Fibroblast of pulmonary artery (primary cell): ENCODE data around the gene WDR31.
A peak's percentile ranks its signal among the peaks of the same experiment; 100 is the strongest.

Experiments used
- DNase-seq: peaks from one replicate; pipeline ENCODE4 v3.0.0-alpha.2; 2010; ENCODE audit warnings: low read depth
- H3K4me3 ChIP-seq: replicated peaks from 2 replicates; pipeline ENCODE4 v1.5.1; 2011; ENCODE audit warnings: low read depth, mild to moderate bottlenecking, control low read depth, low read length, moderate library complexity
- TF ChIP-seq, protein P1 (sequence below): IDR thresholded peaks from 2 replicates; pipeline ENCODE4 v1.5.1; 2011; ENCODE audit warnings: mild to moderate bottlenecking, control low read depth, low read length, inconsistent platforms; ENCODE audit errors: missing control alignments

WDR31 gene

GRCh38 chr9:113293285-113293878, 46.7 kb downstream of the WDR31 start:
- peak; percentile 21 for DNase-seq
- H3K4me3 ChIP-seq, result no peak overlapping the region
- TF ChIP-seq, protein P1, sequence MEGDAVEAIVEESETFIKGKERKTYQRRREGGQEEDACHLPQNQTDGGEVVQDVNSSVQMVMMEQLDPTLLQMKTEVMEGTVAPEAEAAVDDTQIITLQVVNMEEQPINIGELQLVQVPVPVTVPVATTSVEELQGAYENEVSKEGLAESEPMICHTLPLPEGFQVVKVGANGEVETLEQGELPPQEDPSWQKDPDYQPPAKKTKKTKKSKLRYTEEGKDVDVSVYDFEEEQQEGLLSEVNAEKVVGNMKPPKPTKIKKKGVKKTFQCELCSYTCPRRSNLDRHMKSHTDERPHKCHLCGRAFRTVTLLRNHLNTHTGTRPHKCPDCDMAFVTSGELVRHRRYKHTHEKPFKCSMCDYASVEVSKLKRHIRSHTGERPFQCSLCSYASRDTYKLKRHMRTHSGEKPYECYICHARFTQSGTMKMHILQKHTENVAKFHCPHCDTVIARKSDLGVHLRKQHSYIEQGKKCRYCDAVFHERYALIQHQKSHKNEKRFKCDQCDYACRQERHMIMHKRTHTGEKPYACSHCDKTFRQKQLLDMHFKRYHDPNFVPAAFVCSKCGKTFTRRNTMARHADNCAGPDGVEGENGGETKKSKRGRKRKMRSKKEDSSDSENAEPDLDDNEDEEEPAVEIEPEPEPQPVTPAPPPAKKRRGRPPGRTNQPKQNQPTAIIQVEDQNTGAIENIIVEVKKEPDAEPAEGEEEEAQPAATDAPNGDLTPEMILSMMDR, result no peak

GRCh38 chr9:113290052-113290607, 49.9 kb downstream of the WDR31 start:
- TF ChIP-seq, protein P1, result no peak
- H3K4me3 ChIP-seq, result no peak overlapping the region
- peak; percentile 12 for DNase-seq

DNA sequence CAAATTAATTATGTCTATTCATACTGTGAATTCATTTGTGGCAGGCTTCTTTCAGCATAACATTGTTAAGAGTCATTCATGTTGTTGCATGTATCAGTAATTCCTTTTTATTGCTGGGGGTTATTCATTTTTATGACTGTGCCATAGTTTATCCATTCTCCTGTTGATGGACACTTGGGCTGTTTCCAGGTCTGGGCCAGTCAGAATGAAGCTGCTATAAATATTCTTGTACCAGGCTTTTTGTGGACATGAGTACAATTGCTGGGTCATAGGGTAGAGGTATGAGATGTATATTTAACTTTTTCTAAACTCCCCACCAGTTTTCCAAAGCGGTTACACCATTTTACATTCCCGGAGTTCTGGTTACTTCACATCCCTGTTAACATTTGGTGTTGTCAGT, 51.0 kb downstream of the WDR31 start:
- no peak for DNase-seq
- TF ChIP-seq, protein P1, result no peak
- no peak overlapping the region for H3K4me3 ChIP-seq

GRCh38 chr9:113281356-113281755, 58.7 kb downstream of the WDR31 start:
- no peak overlapping the region for H3K4me3 ChIP-seq
- TF ChIP-seq, protein P1, result no peak
- DNase-seq, result no peak

DNA sequence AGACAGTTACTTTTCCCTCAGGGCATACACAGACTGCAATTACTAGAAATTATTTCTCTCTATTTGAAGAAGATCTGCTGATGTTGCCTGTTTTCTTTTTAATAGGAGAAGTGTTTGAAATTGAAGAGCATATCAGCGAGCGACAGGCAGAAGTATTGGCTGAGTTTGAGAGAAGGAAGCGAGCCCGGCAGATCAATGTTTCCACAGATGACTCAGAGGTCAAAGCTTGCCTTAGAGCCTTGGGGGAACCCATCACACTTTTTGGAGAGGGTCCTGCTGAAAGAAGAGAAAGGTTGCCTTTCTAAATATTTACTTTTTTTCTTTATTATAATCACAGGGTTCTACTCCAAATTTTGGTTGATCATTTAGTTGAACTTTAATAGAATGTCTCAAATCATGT, 61.2 kb downstream of the WDR31 start:
- no peak overlapping the region for H3K4me3 ChIP-seq
- no peak for DNase-seq
- TF ChIP-seq, protein P1, result no peak

- DNase-seq, result peak; percentile 99
- H3K4me3 ChIP-seq, result peak within 1 kb of the TSS; percentile 96
- TF ChIP-seq, protein P1, result no peak
Observed at GRCh38 chr9:113275157-113276131, 64.6 kb downstream of the WDR31 start, which contains the start of the genes CDC26 and PRPF4. TSS of gene CDC26 (minus strand) at chr9:113275572. CDS start at chr9:113272507, 3,065 bp downstream. TSS of gene PRPF4 (plus strand) at chr9:113275658. CDS start at chr9:113275744, 86 bp downstream.
